A673 (cell line): ENCODE measurements around the gene STC2. TPM values are rescaled to one million over a fixed set of nuclear protein-coding genes. Genes with fewer than 3 reads are reported as not detected.

Experiments used
- BruUV-seq: library from RNA; stranded (reverse); fragments of 400-500 nt; replicated peaks from 2 replicates; lab custom pipeline; 2021; lab: Mats Ljungman, UMichigan
- CTCF ChIA-PET: fragments of 300-600 bp; sonication (Branson Sonifier 250); formaldehyde crosslinking; loops from one replicate; lab custom pipeline; 2022; ENCODE audit warnings: antibody characterized with exemption; lab: Charles Lee
- POLR2A ChIA-PET: fragments of 300-600 bp; sonication (Branson Sonifier 250); formaldehyde crosslinking; loops from one replicate; lab custom pipeline; 2022; ENCODE audit warnings: antibody characterized with exemption; ENCODE audit not compliant: low non-redundant PET; lab: Charles Lee
- DNase-seq: peaks from one replicate; pipeline ENCODE4 v3.0.0-alpha.2; 2015; ENCODE audit warnings: low spot score
- H3K27ac ChIP-seq: fragments of 200-600 bp; sonication (generic); 2 replicates; pipeline ENCODE4 v1.5.1; 2016; ENCODE audit warnings: mixed run types, low read depth, mild to moderate bottlenecking, mixed read lengths, antibody characterized with exemption, low read length; ENCODE audit not compliant: poor library complexity, severe bottlenecking
- H3K27me3 ChIP-seq: fragments of 200-600 bp; sonication (generic); replicated peaks from 2 replicates; pipeline ENCODE4 v1.6.1; 2017; ENCODE audit warnings: mixed run types, low read depth, mild to moderate bottlenecking, mixed read lengths, antibody characterized with exemption, low read length; ENCODE audit not compliant: insufficient read depth, poor library complexity
- H3K36me3 ChIP-seq: fragments of 200-600 bp; sonication (generic); 2 replicates; pipeline ENCODE4 v1.6.1; 2016; ENCODE audit warnings: mixed run types, mild to moderate bottlenecking, mixed read lengths, antibody characterized with exemption, low read length; ENCODE audit not compliant: insufficient read depth, poor library complexity, severe bottlenecking
- H3K4me1 ChIP-seq: fragments of 200-600 bp; sonication (generic); 2 replicates; pipeline ENCODE4 v1.6.1; 2017; ENCODE audit warnings: mixed run types, mild to moderate bottlenecking, mixed read lengths, antibody characterized with exemption, low read length; ENCODE audit not compliant: insufficient read depth, poor library complexity, severe bottlenecking
- H3K4me3 ChIP-seq: fragments of 200-600 bp; sonication (generic); 2 replicates; pipeline ENCODE4 v1.5.1; 2016; ENCODE audit warnings: low read depth, mixed run types, mild to moderate bottlenecking, mixed read lengths, low read length; ENCODE audit not compliant: poor library complexity, severe bottlenecking
- H3K9me3 ChIP-seq: fragments of 200-600 bp; sonication (generic); 2 replicates; pipeline ENCODE4 v1.6.1; 2016; ENCODE audit warnings: mixed run types, low read depth, mild to moderate bottlenecking, mixed read lengths, antibody characterized with exemption, low read length; ENCODE audit not compliant: poor library complexity, severe bottlenecking
- CTCF ChIP-seq: fragments of 300-800, 200-600 bp; sonication (generic); conservative IDR thresholded peaks from 2 replicates; pipeline ENCODE4 v1.5.1; 2017; ENCODE audit warnings: low read depth, mild to moderate bottlenecking, antibody characterized with exemption, low read length, moderate library complexity, mixed read lengths
- EZH2 ChIP-seq: fragments of 200-600 bp; sonication (generic); IDR thresholded peaks from 2 replicates; pipeline ENCODE4 v1.6.1; 2017; ENCODE audit warnings: borderline replicate concordance, low read depth, mild to moderate bottlenecking, mixed read lengths, antibody characterized with exemption, low read length; ENCODE audit not compliant: poor library complexity, severe bottlenecking
- intact Hi-C: fragments of 100-400 bp; cut with micrococcal nuclease; formaldehyde crosslinking; loops from one replicate; pipeline ENCODE4 v1.10.0; 2022; ENCODE audit not compliant: unreplicated experiment
- microRNA-seq: library from miRNA; unstranded; fragments of <30 nt; microRNA quantifications from one replicate; pipeline ENCODE4 v1.2.0, GENCODE V29; 2021
- total RNA-seq: library from RNA; stranded (reverse); gene quantifications from 2 replicates; pipeline ENCODE4 v1.2.3, GENCODE V29; 2021

The STC2 gene
- total RNA-seq, 1 experiment from 2014 or later = 19.2 TPM

GRCh38 chr5:173265433-173265832, 62.8 kb downstream of the STC2 start:
- H3K36me3 ChIP-seq = no peaks in the 10 kb centered on the region
- no peak for DNase-seq
- H3K4me3 ChIP-seq = no peak overlapping the region
- no peaks in the 10 kb centered on the region for H3K9me3 ChIP-seq
- no peaks in the 10 kb centered on the region for H3K27me3 ChIP-seq
- TF ChIP-seq EZH2 = no peak
- TF ChIP-seq CTCF = no peak
- ChIA-PET POLR2A (no interaction called here), CTCF (interaction anchor here (0.6 kb wide), 1 partner anchor 12 kb away, joined by 3 read pairs; no protein-coding TSS in a partner anchor)
- intact Hi-C loops = no loop called here
- BruUV-seq = no TSS peak
- no peak overlapping the region for H3K27ac ChIP-seq
- no peaks in the 10 kb centered on the region for H3K4me1 ChIP-seq

Small RNA genes within 50 kb of the gene (microRNA-seq; reads per million reads assigned to microRNA genes)
- gene MIR8056 = not detected

Other genes with a start within 250 kb of the STC2 start
- gene BNIP1, start 183.9 kb downstream of the STC2 start, total RNA-seq = 14.7 and 15.5 TPM in 2 replicates
- 10.6 and 12.5 TPM in 2 replicates for gene NKX2-5, start 93.2 kb downstream of the STC2 start, total RNA-seq